ENCODE results near the gene CEMIP2. TPM values are rescaled to one million over a fixed set of nuclear protein-coding genes. Genes with fewer than 3 reads are reported as not detected.
A peak's percentile ranks its signal among the peaks of the same experiment; 100 is the strongest.

The CEMIP2 gene
- polyA plus RNA-seq, 3 donors: 11.6 to 58.7 (median 21.4) TPM

- H3K4me1 Mint-ChIP-seq: peaks cover 60% of the 10 kb centered on the region
Observed at GRCh38 chr9:71767163-71767775, 1.0 kb downstream of the CEMIP2 start.

GRCh38 chr9:71766663-71767062 lies 1.6 kb downstream of the CEMIP2 start:
- Histone ChIP-seq H3K9ac (ENCODE audit: insufficient read depth, low read length, poor library complexity, severe bottlenecking) (peak overlapping the region; percentile 81), H3K27me3 (ENCODE audit: control insufficient read depth in 2 of 2, insufficient read depth in 2 of 2, low read length in 2 of 2) (peaks cover 3 to 4% of the 10 kb centered on the region in 2 donors), H2AFZ (ENCODE audit: insufficient read depth, low read depth, low read length, poor library complexity, severe bottlenecking) (no peak overlapping the region), H3K36me3 (replicated peaks in 1 of 2; ENCODE audit: control insufficient read depth in 1 of 2, insufficient read depth in 2 of 2, low read length in 2 of 2) (no peaks in the 10 kb centered on the region), H3K4me3 (replicated peaks in 1 of 3; ENCODE audit: low read depth in 2 of 3, low read length in 3 of 3) (peak overlapping the region; percentile 84 to 96 (median 86)), H4K20me1 (ENCODE audit: insufficient read depth, low read length) (peaks cover 64% of the 10 kb centered on the region), H3K79me2 (ENCODE audit: insufficient read depth, low read length) (peaks cover 63% of the 10 kb centered on the region), H3K4me1 (ENCODE audit: control insufficient read depth in 1 of 2, insufficient read depth in 2 of 2, low read length in 2 of 2) (peaks cover 49 to 52% of the 10 kb centered on the region in 2 donors), H3K4me2 (replicated peaks; ENCODE audit: extremely low read depth, low read length, poor library complexity, severe bottlenecking) (peak overlapping the region; percentile 92), H3K27ac (ENCODE audit: low read depth in 1 of 2, low read length in 2 of 2) (peak overlapping the region in 1 of 2 donors; percentile 18), H3K9me3 (replicated peaks in 1 of 2; ENCODE audit: control insufficient read depth in 1 of 2, insufficient read depth in 1 of 2, low read length in 2 of 2) (no peaks in the 10 kb centered on the region)
- WGBS (ENCODE audit: insufficient coverage): no CpG with 5 or more reads among the region's 4 CpGs
- H3K4me3 Mint-ChIP-seq: peak overlapping the region; percentile 98 to 99
- no peak for DNase-seq
- H3K27ac Mint-ChIP-seq: peak overlapping the region in 3 of 7 donors; percentile 47 to 93 (median 50)
- H3K4me1 Mint-ChIP-seq: peaks cover 64% of the 10 kb centered on the region
- intact Hi-C loops (cut with micrococcal nuclease): loop anchor here (5.0 kb wide), 4 partner anchors 84 to 164 kb away; partner anchors contain the start of genes ABHD17B (in 1 of the 2) and C9orf85 (in 1 of the 2)
- H3K9me3 Mint-ChIP-seq: peaks cover 0 to 2% (median 0%) of the 10 kb centered on the region in 7 donors
- H3K27me3 Mint-ChIP-seq (ENCODE audit: low read depth in 3 of 3): peaks cover 9 to 23% (median 12%) of the 10 kb centered on the region in 3 donors
- TF ChIP-seq CTCF (IDR thresholded peaks at IDR 0.05): no peak
- peaks cover 0 to 14% of the 10 kb centered on the region in 2 donors for H3K36me3 Mint-ChIP-seq

More at GRCh38 chr9:71767163-71767775, 1.0 kb downstream of the CEMIP2 start:
- peaks cover 0 to 2% (median 0%) of the 10 kb centered on the region in 7 donors for H3K9me3 Mint-ChIP-seq
- DNase-seq: no peak
- H3K4me2 ChIP-seq (replicated peaks; ENCODE audit: extremely low read depth, low read length, poor library complexity, severe bottlenecking): peak overlapping the region; percentile 92
- H3K4me1 ChIP-seq (ENCODE audit: control insufficient read depth in 1 of 2, insufficient read depth in 2 of 2, low read length in 2 of 2): peaks cover 49 to 52% of the 10 kb centered on the region in 2 donors
- peaks cover 58% of the 10 kb centered on the region for H3K79me2 ChIP-seq (ENCODE audit: insufficient read depth, low read length)
- H3K36me3 Mint-ChIP-seq: peaks cover 0 to 14% of the 10 kb centered on the region in 2 donors
- peak overlapping the region; percentile 98 to 99 for H3K4me3 Mint-ChIP-seq
- peaks cover 11 to 24% (median 12%) of the 10 kb centered on the region in 3 donors for H3K27me3 Mint-ChIP-seq (ENCODE audit: low read depth in 3 of 3)
- peak overlapping the region; percentile 81 for H3K9ac ChIP-seq (ENCODE audit: insufficient read depth, low read length, poor library complexity, severe bottlenecking)
- H3K9me3 ChIP-seq (replicated peaks in 1 of 2; ENCODE audit: control insufficient read depth in 1 of 2, insufficient read depth in 1 of 2, low read length in 2 of 2): no peaks in the 10 kb centered on the region
- H3K27me3 ChIP-seq (ENCODE audit: control insufficient read depth in 2 of 2, insufficient read depth in 2 of 2, low read length in 2 of 2): peaks cover 3 to 4% of the 10 kb centered on the region in 2 donors
- H4K20me1 ChIP-seq (ENCODE audit: insufficient read depth, low read length): peaks cover 58% of the 10 kb centered on the region
- peak overlapping the region; percentile 82 to 90 for H3K27ac ChIP-seq (ENCODE audit: low read depth in 1 of 2, low read length in 2 of 2)
- no peak for TF ChIP-seq CTCF (IDR thresholded peaks at IDR 0.05)
- H3K27ac Mint-ChIP-seq: peak overlapping the region; percentile 90 to 97 (median 95)
- H3K4me3 ChIP-seq (replicated peaks in 1 of 3; ENCODE audit: low read depth in 2 of 3, low read length in 3 of 3): peak overlapping the region; percentile 84 to 96 (median 86)
- no CpG with 5 or more reads among the region's 7 CpGs for WGBS (ENCODE audit: insufficient coverage)
- peak overlapping the region; percentile 65 for H2AFZ ChIP-seq (ENCODE audit: insufficient read depth, low read depth, low read length, poor library complexity, severe bottlenecking)
- intact Hi-C loops (cut with micrococcal nuclease): loop anchor here (5.0 kb wide), 4 partner anchors 85 to 165 kb away; partner anchors contain the start of genes ABHD17B (in 1 of the 2) and C9orf85 (in 1 of the 2)
- H3K36me3 ChIP-seq (replicated peaks in 1 of 2; ENCODE audit: control insufficient read depth in 1 of 2, insufficient read depth in 2 of 2, low read length in 2 of 2): no peaks in the 10 kb centered on the region
